Ovary (tissue), 3 donors: ENCODE results near the gene AHRR.

Source experiments
- CTCF ChIP-seq, 3 donors: fragments of 450-650 bp in 2 of 3; fragments of 200-600 bp in 1 of 3; IDR thresholded peaks; one replicate each; pipeline versions ENCODE4 v1.5.1 to v1.8.0; 2016 to 2022; ENCODE audit warnings: antibody characterized with exemption in 3 of 3, mild to moderate bottlenecking in 1 of 3
- EP300 ChIP-seq: sonication (generic); formaldehyde crosslinking; IDR thresholded peaks from one replicate; pipeline ENCODE4 v1.6.1; 2017; ENCODE audit warnings: antibody characterized with exemption
- POLR2A ChIP-seq: fragments of 450-650 bp; IDR thresholded peaks from one replicate; pipeline ENCODE4 v1.6.1; 2017; ENCODE audit warnings: antibody characterized with exemption, mild to moderate bottlenecking, moderate library complexity
- donor health status: DM: no; HTN: no; CAD: no.

- TF ChIP-seq POLR2A (no peak), CTCF (IDR thresholded peaks at IDR 0.05) (no peak), EP300 (no peak)
Measured at GRCh38 chr5:385321-385720, 63.8 kb downstream of the AHRR start.
